AG09309 (cell line): ENCODE measurements around the gene B4GAT1.
A peak's percentile ranks its signal among the peaks of the same experiment; 100 is the strongest.
"Not testable (repeated sequence)": the region's sequence is repeated elsewhere in the genome, so short reads cannot be mapped to it uniquely, and the experiment has no call there.

ENCODE experiments used
- DNase-seq: peaks from one replicate; pipeline ENCODE4 v3.0.0-alpha.2; 2010; ENCODE audit warnings: low read depth
- H3K4me3 ChIP-seq: 2 replicates; pipeline ENCODE4 v1.5.1; 2011; ENCODE audit warnings: mild to moderate bottlenecking, low read depth, low read length, moderate library complexity; ENCODE audit not compliant: control insufficient read depth
- CTCF ChIP-seq: IDR thresholded peaks from 2 replicates; pipeline ENCODE4 v1.5.1; 2011; ENCODE audit warnings: mild to moderate bottlenecking, low read depth, low read length, inconsistent platforms; ENCODE audit not compliant: insufficient read depth, control insufficient read depth; ENCODE audit errors: missing control alignments

Gene B4GAT1

DNA sequence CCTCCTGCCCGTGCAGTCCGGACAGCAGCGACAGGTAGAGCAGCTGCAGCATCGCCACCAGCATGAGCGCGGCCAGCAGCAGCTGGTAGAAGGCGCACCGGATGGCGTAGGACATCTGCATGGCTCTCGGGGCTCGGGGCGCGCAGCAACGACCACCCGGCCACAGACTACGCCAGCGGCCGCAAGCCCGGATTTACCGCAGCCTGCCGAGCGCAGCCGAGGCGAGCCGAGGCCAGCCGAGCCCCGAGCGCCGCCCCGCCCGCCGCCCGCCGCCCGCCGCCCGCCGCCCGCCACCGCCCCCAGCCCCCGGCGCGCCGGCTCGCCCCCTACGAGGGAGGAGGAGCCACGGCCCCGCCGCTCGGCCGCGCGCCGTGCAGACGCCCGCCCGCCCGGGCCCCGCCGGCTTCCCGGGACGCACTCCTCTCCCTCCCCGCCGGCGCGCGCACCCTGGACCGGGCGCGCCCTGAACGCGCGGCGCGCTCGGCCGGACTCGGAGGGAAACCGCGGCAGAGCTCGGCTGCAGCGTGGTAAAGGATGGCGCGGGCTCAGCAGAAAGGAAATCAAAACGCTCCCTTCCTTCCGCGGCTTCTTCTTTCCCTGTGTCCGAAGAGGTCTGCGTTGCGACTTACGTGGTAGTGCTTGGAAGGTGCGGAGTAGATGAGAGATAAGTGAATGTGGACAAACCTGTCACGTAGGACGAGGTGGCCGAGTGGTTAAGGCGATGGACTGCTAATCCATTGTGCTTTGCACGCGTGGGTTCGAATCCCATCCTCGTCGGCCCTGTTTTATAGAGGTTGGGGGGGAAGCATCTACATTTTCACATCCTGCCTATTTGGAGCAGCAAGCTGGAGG, at the start of gene B4GAT1:
B4GAT1 (minus strand) TSS at position 205 of the 852 bp plus-strand sequence; CDS start at position 121, 84 bp downstream.
- peak within 1 kb of the TSS; percentile 61 for H3K4me3 ChIP-seq
- peak; percentile 84 for DNase-seq
- no peak for TF ChIP-seq CTCF

DNA sequence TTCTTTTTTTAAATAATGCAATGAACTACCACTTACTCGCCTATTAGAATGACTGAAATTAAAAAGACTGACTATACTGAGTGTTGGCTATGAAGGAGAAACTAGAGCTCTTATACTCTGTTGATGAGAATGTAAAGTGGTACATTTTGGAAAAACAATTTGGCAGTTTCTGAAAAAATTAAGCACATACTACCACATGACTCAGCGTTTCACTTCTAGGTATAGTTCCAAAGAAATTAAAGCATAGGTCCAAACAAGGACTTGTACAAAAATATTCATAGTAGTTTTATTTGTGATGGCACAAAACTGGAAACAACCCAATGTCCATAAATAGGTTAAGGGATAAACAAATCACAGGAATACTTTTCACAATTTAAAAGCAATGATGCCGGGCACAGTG, 46.5 kb upstream of the B4GAT1 start:
- H3K4me3 ChIP-seq = no peak overlapping the region
- DNase-seq = no peak
- TF ChIP-seq CTCF = no peak

GRCh38 chr11:66391322-66391721, 43.9 kb upstream of the B4GAT1 start:
- DNase-seq = no peak
- no peak overlapping the region for H3K4me3 ChIP-seq
- TF ChIP-seq CTCF = no peak

GRCh38 chr11:66388780-66389386, 41.5 kb upstream of the B4GAT1 start:
- TF ChIP-seq CTCF = peak; percentile 88
- DNase-seq = no peak

GRCh38 chr11:66386171-66387069, 39.0 kb upstream of the B4GAT1 start:
- peak; percentile 66 for DNase-seq
- TF ChIP-seq CTCF = peak; percentile 94
- peak overlapping the region; percentile 6 for H3K4me3 ChIP-seq

More at GRCh38 chr11:66388780-66389386, 41.5 kb upstream of the B4GAT1 start:
- H3K4me3 ChIP-seq = no peak overlapping the region

DNA sequence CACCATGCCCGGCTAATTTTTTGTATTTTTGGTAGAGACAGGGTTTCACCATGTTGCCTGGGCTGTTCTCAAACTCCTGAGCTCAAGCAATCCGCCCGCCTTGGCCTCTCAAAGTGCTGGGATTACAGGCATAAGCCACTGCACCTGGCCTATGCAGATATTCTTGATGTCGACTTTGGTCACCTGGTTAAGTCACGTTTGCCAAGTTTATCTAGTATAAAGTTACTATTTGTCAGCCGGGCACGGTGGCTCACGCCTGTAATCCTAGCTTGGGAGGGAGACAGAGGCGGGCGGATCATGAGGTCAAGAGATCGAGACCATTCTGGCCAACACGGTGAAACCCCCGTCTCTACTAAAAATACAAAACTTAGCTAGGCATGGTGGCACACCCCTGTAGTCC, 36.9 kb upstream of the B4GAT1 start:
- not testable (repeated sequence) for H3K4me3 ChIP-seq, DNase-seq

DNA sequence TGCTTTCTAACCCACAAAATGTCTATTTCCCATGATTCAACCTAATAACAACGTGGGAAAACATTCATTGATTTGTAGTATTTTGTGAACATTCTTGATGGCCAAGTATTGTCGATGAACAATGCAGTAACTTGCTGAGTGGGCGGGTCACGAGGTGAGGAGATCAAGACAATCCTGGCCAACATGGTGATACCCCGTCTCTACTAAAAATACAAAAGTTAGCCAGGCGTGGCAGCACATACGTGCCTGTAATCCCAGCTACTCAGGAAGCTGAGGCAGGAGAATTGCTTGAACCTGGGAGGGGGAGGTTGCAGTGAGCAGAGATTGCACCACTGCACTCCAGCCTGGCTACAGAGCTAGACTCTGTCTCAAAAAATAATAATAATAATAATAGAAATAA, 32.8 kb upstream of the B4GAT1 start:
- H3K4me3 ChIP-seq, DNase-seq: not testable (repeated sequence)

GRCh38 chr11:66373690-66374287, 26.4 kb upstream of the B4GAT1 start:
- not testable (repeated sequence) for H3K4me3 ChIP-seq, DNase-seq
